ENCODE measurements around the gene CTSL.

GRCh38 chr9:87694236-87694755 is 31.6 kb upstream of the CTSL start:
- TF ChIP-seq, protein P1, sequence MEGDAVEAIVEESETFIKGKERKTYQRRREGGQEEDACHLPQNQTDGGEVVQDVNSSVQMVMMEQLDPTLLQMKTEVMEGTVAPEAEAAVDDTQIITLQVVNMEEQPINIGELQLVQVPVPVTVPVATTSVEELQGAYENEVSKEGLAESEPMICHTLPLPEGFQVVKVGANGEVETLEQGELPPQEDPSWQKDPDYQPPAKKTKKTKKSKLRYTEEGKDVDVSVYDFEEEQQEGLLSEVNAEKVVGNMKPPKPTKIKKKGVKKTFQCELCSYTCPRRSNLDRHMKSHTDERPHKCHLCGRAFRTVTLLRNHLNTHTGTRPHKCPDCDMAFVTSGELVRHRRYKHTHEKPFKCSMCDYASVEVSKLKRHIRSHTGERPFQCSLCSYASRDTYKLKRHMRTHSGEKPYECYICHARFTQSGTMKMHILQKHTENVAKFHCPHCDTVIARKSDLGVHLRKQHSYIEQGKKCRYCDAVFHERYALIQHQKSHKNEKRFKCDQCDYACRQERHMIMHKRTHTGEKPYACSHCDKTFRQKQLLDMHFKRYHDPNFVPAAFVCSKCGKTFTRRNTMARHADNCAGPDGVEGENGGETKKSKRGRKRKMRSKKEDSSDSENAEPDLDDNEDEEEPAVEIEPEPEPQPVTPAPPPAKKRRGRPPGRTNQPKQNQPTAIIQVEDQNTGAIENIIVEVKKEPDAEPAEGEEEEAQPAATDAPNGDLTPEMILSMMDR (optimal IDR thresholded peaks at IDR 0.05 in 1 of 3, IDR thresholded peaks at IDR 0.05 in 1 of 3, conservative IDR thresholded peaks at IDR 0.05 in 1 of 3; ENCODE audit: extremely low read depth in 1 of 3, insufficient read depth in 2 of 3, low read length in 3 of 3), result no peak
- no peak for TF ChIP-seq EZH2 (IDR thresholded peaks at IDR 0.05; ENCODE audit: low read length)

All from keratinocyte (primary cell).